GM19438 (cell line): Measurements from ENCODE around the gene NOL3.
A peak's percentile ranks its signal among the peaks of the same experiment; 100 is the strongest.

Experiments used
- ATAC-seq: cut with Tn5 transposase; IDR thresholded peaks from one replicate; pipeline ENCODE4 v1.9.1; 2021; ENCODE audit warnings: low read depth; ENCODE audit not compliant: unreplicated experiment

Gene NOL3

GRCh38 chr16:67169011-67169451 lies 1.3 kb upstream of the NOL3 start:
- no peak for ATAC-seq

- ATAC-seq: no peak
Measured at GRCh38 chr16:67169642-67170167, 633 bp upstream of the NOL3 start.

GRCh38 chr16:67170949-67171649 lies 761 bp downstream of the NOL3 start:
- no peak for ATAC-seq

GRCh38 chr16:67173323-67173722 lies 3.0 kb downstream of the NOL3 start:
- no peak for ATAC-seq

- ATAC-seq: peak; percentile 46
Measured at GRCh38 chr16:67173808-67174705, 3.7 kb downstream of the NOL3 start.

- no peak for ATAC-seq
Measured at GRCh38 chr16:67174706-67175231, 4.4 kb downstream of the NOL3 start.

- ATAC-seq: no peak
Measured at GRCh38 chr16:67176662-67177061, 6.3 kb downstream of the NOL3 start.

GRCh38 chr16:67177743-67178699 lies 7.7 kb downstream of the NOL3 start:
- no peak for ATAC-seq

- ATAC-seq: no peak
Measured at GRCh38 chr16:67179421-67180080, 9.2 kb downstream of the NOL3 start.

- no peak for ATAC-seq
Measured at GRCh38 chr16:67180166-67180565, 9.8 kb downstream of the NOL3 start.

GRCh38 chr16:67181346-67181745 lies 11.0 kb downstream of the NOL3 start:
- no peak for ATAC-seq

GRCh38 chr16:67182288-67182687 lies 11.9 kb downstream of the NOL3 start:
- ATAC-seq: no peak

GRCh38 chr16:67183284-67183626 lies 12.9 kb downstream of the NOL3 start:
- ATAC-seq: no peak

GRCh38 chr16:67183627-67184452 lies 13.5 kb downstream of the NOL3 start, which contains the start of gene MATCAP1:
TSS of gene MATCAP1 (minus strand) at chr16:67183963. CDS start at chr16:67180610, 3,353 bp downstream.
- peak; percentile 95 for ATAC-seq

GRCh38 chr16:67184453-67184994 lies 14.2 kb downstream of the NOL3 start:
- ATAC-seq: peak; percentile 3

GRCh38 chr16:67184995-67185650 lies 14.8 kb downstream of the NOL3 start:
- no peak for ATAC-seq

- ATAC-seq: no peak
Measured at GRCh38 chr16:67185651-67186134, 15.4 kb downstream of the NOL3 start.

- no peak for ATAC-seq
Measured at GRCh38 chr16:67186550-67186950, 16.2 kb downstream of the NOL3 start.
